ENCODE results near the gene UNC79.

The UNC79 gene

DNA sequence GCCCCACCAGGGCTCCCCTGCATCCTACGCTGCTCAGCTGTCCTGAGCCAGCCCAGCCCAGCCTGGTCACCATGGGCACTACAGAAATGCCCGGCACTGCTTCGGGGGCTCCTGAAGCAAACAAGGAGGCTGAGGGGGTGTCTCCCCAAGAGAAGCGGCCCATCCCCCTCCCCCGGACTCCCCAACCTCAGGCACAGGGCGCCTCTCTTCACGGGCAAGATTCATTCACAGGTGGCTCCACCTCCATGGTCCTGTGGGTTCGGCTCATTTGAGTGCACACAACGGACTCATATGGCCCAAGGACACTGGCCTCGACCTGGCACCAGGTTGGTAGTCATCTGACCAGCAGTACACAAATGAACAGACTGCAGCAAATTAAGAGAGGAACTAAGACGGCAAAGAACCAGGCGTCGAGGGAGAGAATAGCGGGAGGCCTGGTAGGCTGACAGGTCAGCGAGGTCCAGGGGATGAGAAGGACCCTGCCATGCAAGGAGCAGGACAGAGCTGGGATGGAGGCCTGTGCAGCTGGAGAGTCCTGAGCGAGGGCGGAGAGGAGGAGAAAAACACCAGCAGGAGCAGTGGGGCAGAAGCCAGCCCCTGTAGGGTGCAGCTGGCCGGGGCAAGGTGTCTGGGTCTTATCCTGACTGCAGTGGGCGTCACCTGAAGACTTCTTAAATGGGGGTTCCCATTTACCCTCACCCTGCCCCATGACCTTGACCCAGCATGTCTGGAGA lies 297.3 kb downstream of the UNC79 start:
- DNase-seq (ENCODE audit: low read depth): no peak

DNA sequence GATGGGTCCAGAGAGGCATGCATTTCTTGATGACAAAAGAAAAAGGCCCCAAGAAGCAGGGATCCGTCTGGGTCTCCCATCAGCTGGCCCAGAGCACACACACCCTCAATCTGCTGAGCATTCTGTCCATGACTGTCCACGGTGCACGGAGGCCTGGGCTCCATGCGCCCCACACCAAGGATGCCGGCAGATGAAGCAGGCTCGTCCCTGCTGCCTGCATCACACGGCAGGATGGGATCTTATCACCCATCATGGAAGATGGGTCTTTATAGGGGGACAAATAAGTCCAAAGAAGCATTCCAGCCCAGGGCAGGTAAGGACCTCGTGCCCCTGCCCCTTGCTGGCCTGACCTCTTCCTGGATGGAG lies 297.9 kb downstream of the UNC79 start:
- DNase-seq (ENCODE audit: low read depth): no peak

DNA sequence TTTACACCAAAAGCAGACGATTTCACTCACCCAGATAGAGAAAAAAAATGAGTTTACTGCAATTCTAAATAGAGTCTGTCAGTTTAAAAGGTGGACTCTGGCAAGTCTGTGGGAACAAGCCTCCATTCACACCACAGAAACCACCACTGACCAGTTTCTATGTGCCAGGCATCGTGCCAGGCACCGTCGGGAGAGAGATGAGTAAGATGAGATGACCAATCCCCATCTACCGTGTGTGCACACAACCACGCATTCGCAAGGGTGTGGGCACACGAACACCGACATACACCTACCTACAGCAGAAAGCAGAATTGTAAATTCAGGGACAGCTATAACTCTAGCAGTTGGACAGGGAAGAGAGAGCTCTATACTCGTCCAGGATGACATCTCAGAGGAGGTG lies 299.3 kb downstream of the UNC79 start:
- no peak for DNase-seq (ENCODE audit: low read depth)

DNA sequence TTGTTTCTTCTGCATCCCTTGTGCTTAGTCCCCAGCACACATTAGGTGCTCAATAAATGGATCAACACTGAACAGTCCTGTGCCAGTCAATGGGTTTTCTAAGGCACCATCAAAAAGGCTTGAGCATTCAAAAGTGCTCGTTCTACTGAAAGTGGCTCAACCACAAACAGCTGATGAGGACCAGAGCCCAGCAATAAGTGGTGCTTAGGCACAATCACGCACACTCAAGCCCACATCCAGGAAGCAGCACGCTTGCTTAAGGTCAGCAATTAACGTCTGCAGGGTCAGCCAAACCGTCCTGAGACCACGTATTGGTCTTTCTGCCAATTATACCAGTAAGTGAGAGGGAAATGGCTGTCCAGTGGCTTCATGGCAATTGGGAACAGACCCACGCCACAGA lies 301.0 kb downstream of the UNC79 start:
- DNase-seq (ENCODE audit: low read depth): no peak

DNA sequence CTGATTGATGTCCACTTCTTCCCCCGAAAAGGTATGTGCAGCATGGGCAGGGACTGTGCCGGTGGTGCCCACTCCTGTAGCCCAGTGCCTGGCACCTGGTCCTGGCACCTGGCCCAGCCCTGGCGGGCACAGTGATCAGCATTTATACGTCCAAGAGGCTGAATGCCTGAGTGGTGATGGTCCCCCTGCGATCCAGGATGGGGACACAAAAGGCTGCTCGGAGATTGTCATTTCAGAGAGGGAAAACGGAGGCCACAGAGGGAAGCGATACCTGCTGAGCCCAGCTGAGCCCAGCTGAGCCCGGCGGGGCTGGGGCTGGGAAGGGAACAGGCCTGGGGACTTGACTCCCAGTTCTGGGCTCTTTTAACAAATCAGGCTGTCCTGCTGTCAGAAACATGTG lies 301.8 kb downstream of the UNC79 start:
- no peak for DNase-seq (ENCODE audit: low read depth)

DNA sequence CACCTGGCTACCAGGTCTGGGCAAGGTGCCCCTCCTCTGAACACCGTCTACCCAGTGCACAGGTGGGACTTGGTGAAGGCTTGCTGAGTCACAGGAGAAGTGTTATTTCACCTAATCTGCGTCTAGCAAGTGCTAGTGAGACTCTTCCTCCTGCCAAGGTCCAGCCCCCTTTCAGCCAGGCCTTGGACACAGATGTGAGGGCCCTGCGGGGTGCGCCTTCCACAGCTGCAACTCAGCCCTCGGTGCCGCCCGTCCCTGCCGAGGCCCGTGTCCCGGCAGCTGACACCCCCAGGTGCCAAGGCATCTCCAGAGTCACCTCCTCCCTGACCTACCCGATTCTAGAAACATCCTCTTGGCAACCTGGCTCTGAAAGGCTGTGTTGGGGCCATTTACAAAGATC lies 302.5 kb downstream of the UNC79 start:
- no peak for DNase-seq (ENCODE audit: low read depth)

DNA sequence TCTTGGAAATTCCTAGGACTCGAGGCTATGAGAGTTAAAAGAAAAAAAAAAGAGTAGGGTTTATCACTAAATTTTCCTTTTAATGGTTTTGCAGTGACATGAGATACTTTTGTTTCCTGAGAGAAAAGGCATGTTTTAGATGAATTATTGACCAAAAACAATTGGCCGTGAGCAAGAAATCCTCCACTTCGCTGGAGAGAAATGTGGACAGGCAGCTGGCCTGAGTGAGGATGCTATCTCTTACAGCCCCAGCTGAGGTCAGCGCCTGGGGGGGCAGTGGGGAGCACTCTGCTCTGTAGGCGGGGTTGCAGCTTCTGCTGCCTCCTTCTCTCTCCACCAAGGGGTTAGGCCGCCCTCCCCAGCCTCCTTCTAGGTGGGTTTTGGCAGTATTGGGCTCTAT lies 302.9 kb downstream of the UNC79 start:
- no peak for DNase-seq (ENCODE audit: low read depth)

DNA sequence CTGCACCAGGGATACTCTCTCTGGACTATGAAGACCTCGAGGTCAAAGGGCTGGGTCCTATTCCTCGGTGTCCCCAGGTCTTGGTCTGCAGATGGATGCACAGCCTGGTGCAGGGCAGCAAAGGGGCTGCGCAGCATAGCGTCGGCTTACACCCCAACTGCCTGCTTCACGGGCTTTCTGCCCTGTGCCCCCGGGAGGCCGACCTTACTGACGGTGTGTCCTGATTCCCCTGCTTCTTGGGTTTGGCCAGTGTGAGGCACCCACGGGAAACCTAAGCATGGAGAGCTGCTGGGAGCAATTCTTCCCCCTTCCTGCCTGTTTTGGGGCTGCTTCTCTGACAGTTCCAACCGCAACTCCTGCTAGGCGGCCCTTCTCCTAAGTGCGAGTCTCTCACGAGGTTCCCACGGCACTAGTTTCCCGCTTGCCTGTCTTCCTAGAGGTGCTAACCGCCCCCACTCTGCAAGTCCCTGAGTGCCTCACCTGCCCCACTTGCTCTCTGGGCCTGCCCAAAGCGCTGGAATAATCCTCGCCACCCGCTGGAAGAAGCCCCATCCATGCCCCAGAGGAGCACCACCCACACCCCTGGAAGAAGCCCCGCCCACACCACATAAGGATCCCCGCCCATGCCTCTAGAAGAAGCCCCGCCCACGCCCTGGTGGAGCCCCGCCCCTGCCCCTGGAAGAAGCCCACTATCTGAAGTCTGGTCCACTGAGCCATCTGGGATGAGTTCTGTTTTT lies 303.5 kb downstream of the UNC79 start:
- no peak for DNase-seq (ENCODE audit: low read depth)

DNA sequence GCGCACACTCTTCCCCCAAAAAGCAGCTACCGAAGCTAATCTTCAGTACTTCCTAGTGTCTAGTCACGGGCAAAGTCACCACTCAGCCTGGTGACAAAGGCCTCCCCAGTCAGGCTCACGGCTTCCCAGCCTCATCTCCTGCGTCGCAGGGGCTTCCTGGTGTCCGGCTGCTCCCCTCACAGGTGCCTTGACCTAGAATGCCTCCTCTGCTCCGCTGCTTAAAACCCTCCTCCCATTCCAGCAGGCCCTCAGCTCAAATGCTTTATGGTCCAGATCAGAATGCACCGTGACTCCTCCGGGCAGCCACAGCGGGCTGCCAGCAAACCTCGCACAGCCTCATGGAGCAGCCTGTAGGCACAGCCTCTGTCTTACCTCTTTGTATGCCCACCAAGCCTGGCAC lies 304.5 kb downstream of the UNC79 start:
- DNase-seq (ENCODE audit: low read depth): no peak

DNA sequence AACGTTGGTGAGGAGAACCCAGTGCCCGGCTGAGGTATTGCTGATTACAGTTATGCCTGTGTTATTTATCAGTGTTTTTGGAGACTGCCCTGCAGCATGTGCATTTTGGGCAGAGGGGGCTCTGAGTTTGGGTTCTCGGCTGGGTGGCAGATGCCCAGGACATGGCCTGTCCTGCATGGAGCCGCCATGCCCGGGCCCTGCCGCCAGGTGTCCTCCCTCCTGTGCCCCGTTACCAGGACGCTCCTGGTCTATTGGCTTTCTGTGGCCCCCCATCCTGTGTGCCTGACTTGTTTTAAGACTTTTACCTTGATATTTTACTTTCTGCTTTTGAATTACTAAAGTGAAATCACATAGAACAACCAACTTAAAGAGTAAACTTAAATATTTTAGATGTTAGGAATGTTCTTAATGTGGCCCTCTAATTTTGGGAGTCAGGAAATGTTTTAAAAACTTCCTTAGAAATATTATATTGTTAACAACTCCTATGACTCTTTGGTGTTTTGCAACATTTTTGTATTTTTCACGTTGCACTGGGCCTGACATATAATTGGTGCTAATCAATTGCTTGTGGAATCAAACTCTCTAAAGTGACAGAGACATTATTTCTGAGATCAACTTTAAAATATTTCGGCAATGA lies 305.8 kb downstream of the UNC79 start:
- no peak for DNase-seq (ENCODE audit: low read depth)

DNA sequence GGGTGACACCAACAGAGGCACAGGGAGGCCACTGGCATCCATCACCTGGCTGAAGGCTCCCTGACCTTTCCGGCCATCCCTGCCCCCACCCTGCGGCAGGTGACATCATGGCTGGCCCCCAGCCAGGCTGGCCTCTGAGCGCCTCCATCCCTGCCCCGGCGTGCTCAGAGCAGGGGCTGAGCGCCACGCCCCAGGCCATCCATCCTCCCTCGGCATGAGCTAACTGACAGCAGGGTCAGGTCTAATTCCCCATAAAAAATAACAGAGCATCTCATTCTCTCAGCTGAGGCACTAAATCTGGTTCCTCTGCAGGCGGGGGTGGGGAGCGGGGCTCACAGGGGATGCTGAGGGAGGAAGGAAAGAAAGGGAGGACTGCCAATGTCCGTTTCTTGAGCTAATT lies 306.9 kb downstream of the UNC79 start:
- no peak for DNase-seq (ENCODE audit: low read depth)

DNA sequence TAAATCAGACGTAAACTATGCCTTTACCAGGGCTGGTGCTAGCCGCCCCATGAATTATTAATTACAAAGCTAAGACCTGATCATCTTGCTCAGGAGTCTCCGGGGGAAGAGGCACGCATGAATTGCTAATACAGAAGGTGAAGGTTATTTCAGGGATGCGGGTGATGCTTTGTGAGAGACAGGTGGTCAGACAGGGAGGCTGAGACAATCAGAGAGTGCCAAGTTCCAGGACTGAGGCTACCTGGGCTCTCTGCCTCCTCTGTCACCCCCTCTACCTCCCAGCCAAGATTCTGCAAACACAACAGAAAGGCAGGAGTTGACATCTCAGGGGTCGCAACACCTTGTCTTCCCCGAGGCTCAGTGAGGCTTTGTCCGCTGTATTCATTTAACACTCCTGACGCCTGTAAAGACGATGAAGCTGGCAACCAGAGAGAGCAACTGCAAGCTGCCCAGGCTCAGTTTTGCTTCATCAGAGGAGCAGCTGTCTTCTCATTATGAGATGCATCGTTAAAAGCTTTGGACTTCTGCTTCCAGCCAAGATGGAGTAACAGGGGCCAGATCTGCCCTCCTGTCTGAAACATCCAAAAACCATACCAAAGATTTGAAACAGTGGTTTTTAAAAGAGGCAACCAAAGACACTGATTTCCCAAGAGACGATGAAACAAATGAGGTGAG lies 311.0 kb downstream of the UNC79 start:
- no peak for DNase-seq (ENCODE audit: low read depth)

DNA sequence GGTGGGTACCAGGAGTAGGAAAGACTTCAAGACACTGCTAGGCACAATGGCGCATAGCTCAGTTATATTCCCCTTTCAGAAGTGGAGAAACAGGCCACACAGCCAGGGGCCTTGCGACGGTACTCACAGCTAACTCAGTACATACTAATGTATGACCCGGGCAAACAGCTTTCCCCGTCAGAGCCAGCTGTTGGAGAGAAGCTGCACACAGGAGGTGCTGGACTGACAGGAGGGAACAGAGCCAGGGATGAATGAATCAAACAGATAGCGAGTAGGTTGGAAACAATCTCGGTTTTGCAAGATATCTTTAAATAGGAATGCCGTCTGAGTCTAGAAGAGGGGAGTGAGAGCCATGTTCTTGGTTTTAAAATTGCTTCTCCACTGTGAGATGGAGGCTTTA lies 312.0 kb downstream of the UNC79 start:
- DNase-seq (ENCODE audit: low read depth): no peak

DNA sequence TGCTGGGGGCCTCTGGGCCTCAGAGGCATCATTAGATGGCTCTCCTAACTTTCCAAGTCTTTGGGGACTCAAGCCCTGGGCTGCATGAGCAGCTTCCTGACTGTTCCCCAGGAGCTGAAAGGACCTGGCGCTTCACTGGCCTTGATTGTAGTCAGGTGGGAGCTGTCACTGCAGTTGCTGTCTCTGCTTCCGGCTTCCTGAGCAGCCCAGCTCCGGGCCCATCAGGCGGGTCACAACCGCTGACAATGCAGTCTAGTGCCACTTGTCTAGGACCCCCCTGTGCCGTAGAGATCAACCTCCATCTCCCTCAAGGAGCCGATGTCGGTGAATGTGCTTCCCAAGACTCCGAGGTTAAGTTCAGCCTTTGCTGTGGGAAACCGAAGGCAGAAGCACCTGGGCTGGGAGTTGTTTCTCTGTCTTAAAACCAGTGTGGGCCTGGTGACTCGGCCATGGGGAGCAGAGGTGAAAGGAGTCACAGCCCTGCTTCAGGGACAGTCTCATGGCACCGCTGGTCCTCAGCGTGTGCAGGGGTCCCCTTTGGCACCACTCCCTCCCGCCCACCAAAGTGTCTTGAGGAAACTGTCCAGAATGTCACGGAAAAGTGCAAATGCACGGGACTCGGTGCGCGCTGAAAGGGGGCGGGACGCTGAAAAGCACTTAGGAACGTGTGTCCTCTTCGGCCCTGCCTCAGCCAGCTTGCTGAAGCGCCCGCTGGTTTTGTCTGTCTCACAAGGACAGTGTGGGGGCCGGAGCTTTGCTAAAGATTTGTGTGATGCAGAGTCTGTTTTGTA lies 312.7 kb downstream of the UNC79 start:
- no peak for DNase-seq (ENCODE audit: low read depth)

DNA sequence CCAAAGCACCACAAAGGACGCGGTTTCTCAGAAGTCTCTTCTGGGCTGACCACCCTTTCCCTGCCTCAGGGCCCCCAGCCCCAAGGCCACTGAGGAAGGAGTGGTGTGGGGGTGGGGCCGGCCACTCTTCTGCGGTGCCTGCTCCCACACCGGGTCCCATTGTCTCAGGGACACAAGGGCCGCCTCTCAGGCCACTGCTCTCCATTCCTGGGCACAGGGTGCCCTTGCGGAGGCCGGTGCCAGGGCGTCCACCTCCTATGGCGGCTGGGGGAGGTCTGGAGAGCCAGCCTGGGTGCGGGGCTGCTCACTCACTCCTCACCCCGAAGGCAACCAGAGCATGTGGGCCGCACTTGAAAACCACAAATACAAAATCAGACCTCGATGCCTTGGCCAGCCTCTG lies 313.4 kb downstream of the UNC79 start:
- DNase-seq (ENCODE audit: low read depth): no peak

DNA sequence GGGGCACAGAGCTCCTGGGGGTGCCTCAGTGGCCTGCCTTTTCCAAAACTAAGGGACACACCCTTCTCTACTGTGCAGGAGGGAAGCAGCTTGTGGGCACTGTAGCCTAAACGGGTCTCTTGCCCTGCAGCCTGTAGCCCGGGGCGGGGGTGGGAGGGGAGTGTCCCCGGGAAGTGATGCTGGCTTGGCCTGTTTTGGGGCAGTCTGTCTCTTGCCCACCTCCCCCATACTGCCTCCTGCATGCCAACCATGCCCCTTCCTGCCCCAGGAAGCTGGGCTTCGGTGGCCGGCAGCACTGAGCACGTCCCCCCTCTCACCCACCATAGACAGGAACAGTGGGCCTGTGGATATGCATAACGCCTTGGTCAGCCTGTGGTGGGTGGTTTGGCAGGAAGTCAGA lies 314.1 kb downstream of the UNC79 start:
- DNase-seq (ENCODE audit: low read depth): no peak

DNA sequence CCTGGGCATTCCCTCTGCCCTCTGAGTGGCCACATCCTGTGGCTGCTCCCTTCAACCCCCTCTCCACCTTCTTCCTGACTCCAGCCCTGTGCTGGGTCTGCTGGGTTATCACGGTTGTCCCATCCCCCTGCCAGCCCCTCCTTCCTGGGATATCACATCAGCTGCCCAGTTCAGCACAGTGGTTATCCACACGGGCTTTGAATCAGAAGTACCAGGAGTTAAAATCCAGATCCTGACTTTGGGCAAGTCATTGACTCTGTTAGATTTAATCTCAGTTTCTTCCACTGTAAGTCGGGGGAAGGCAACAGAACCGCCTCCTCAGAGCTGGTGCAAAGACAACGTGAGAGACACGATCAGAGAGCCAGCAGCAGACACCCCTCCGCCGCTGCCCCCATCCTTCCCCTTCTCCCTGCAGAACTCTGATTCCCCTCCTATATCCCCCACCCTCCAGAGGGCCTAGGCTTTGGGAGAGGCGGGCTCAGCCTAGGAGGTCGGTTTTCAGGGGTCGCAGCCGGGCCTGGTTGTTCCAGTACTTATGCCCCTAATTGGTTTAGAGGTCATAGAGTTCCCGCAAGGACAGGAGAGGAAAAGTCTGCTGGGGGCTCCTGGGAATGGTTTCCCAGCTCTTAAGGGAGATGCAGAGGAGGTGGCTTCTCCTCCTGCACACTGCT lies 315.0 kb downstream of the UNC79 start:
- no peak for DNase-seq (ENCODE audit: low read depth)

DNA sequence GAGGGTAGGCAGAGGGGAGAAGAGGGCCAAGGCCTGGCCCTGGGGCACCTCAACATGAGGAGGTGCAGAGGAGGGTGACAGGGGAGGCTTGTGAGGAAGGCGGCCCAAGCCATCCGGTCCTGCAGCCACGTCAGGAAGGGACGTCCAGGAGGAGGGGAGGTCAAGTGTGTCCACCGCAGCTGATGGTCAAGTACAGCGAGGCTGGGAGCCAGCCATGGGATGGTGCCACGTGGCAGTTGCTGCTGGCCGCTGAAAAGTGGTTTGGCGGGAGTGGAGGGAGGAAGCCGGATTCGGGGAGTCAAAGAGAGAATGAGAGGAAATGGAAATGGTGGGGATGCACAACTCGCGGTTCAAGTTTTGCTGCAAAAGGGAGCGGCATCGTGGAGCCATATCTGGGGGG lies 316.4 kb downstream of the UNC79 start:
- DNase-seq (ENCODE audit: low read depth): no peak

DNA sequence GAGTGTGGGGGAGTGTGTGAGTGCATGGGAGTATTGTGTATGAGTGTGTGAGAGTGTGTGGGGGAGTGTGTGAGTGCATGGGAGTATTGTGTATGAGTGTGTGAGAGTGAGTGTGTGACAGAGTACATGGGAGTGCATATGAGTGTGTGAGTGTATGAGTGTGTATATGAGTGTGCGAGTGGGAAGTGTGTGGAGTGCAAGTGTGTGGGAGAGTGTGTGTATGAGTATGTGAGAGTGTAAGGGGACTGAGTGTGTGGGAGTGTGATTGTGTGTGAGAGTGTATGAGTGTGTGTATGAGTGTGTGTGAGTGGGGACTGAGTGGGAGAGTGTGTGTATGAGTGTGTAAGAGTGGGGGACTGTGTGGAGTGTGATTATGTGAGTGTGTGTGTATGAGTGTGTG lies 316.8 kb downstream of the UNC79 start:
- no peak for DNase-seq (ENCODE audit: low read depth)

DNA sequence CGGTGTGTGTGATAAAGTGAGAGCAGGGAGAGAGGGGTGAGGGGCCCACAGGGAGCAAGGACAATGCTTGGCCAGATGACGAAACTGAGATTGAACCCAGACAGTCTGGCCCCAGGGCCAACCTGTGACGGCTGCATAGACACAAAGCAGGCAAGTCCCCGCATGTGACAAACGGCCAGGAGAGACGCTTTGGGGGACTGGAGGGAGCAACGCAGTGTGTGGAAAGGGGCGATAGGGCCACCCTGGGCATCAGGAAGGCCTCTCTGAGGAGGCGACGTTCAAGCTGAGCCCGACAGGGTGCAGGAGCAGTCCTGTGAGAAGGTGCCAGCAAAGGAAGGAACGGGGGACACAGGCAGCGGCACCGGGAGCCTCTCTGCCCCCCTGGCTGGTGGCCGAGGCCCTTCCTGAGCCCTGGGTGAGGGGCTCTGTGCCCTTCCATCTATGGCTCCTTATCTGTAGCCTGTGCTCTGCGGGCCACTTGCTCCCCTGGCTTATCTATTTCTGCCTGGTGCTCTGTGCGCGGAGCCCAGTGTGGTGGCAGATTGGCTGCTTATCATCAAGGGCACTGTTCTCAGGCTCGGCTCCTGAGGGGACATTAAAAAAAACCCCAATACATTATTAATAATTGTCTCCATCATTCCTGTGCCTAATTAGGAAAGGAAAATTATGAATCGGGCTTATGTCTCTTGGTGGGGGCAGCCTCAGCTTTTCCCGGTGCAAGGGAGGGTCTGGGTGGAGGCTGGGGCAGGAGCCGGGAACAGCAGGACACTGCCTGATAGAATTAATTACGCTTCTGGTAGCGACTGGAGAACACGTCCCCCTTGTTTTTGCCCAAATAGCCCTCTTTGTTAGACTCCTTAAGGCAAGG lies 317.7 kb downstream of the UNC79 start:
- DNase-seq (ENCODE audit: low read depth): no peak

DNA sequence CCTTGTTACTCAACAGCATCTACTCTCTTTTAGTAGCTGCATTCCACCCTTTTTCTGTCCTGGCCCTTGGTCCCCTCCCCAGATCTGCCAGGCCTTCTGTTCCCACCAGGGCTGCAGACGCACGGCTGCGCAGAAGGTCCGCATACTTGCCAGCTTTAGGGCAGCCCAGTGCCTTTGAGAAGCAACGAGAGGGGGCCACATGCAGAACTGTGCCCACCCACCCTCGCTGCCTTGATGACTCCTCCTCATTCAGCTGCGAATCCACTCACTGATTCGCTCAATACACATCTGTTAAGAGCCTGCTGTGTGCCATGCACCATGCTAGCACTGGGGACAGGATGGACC lies 318.3 kb downstream of the UNC79 start:
- DNase-seq (ENCODE audit: low read depth): no peak
